ENCODE measurements around the gene PHF19. TPM values are rescaled to one million over a fixed set of nuclear protein-coding genes. Genes with fewer than 3 reads are reported as not detected.

Gene PHF19
- total RNA-seq, 1 donor from 2014 or later: 144 TPM

GRCh38 chr9:120856700-120857099, 20.3 kb downstream of the PHF19 start:
- peaks cover 6% of the 10 kb centered on the region for H3K4me1 Mint-ChIP-seq
- no peak overlapping the region for H3K4me3 Mint-ChIP-seq
- H3K27ac Mint-ChIP-seq: peak overlapping the region; percentile 49
- no peaks in the 10 kb centered on the region for H3K9me3 Mint-ChIP-seq
- peaks cover 73% of the 10 kb centered on the region for H3K36me3 Mint-ChIP-seq (ENCODE audit: low read depth)
- intact Hi-C loops (cut with micrococcal nuclease): no loop called here
- no peaks in the 10 kb centered on the region for H3K27me3 Mint-ChIP-seq
- DNase-seq: no peak

GRCh38 chr9:120855827-120856670, 20.9 kb downstream of the PHF19 start:
- Mint-ChIP-seq H3K27me3 (no peaks in the 10 kb centered on the region), H3K27ac (peak overlapping the region; percentile 38), H3K9me3 (no peaks in the 10 kb centered on the region), H3K36me3 (ENCODE audit: low read depth) (peaks cover 73% of the 10 kb centered on the region), H3K4me1 (peaks cover 6% of the 10 kb centered on the region), H3K4me3 (no peak overlapping the region)
- intact Hi-C loops (cut with micrococcal nuclease): no loop called here
- no peak for DNase-seq

GRCh38 chr9:120854596-120855327, 22.2 kb downstream of the PHF19 start:
- Mint-ChIP-seq H3K27me3 (no peaks in the 10 kb centered on the region), H3K27ac (no peak overlapping the region), H3K4me3 (no peak overlapping the region), H3K4me1 (peaks cover 5% of the 10 kb centered on the region), H3K9me3 (no peaks in the 10 kb centered on the region), H3K36me3 (ENCODE audit: low read depth) (peaks cover 66% of the 10 kb centered on the region)
- no peak for DNase-seq
- intact Hi-C loops (cut with micrococcal nuclease): no loop called here

- H3K27ac Mint-ChIP-seq: no peak overlapping the region
- intact Hi-C loops (cut with micrococcal nuclease): no loop called here
- peaks cover 62% of the 10 kb centered on the region for H3K36me3 Mint-ChIP-seq (ENCODE audit: low read depth)
- peaks cover 8% of the 10 kb centered on the region for H3K4me1 Mint-ChIP-seq
- H3K27me3 Mint-ChIP-seq: no peaks in the 10 kb centered on the region
- H3K9me3 Mint-ChIP-seq: no peaks in the 10 kb centered on the region
- H3K4me3 Mint-ChIP-seq: no peak overlapping the region
- no peak for DNase-seq
Observed at GRCh38 chr9:120853198-120853597, 23.8 kb downstream of the PHF19 start.

- no peaks in the 10 kb centered on the region for H3K27me3 Mint-ChIP-seq
- H3K4me1 Mint-ChIP-seq: peaks cover 15% of the 10 kb centered on the region
- H3K4me3 Mint-ChIP-seq: no peak overlapping the region
- intact Hi-C loops (cut with micrococcal nuclease): no loop called here
- no peak for DNase-seq
- no peaks in the 10 kb centered on the region for H3K9me3 Mint-ChIP-seq
- peaks cover 63% of the 10 kb centered on the region for H3K36me3 Mint-ChIP-seq (ENCODE audit: low read depth)
- H3K27ac Mint-ChIP-seq: no peak overlapping the region
Observed at GRCh38 chr9:120852240-120853010, 24.6 kb downstream of the PHF19 start.

- intact Hi-C loops (cut with micrococcal nuclease): no loop called here
- H3K27me3 Mint-ChIP-seq: no peaks in the 10 kb centered on the region
- peaks cover 25% of the 10 kb centered on the region for H3K4me1 Mint-ChIP-seq
- no peaks in the 10 kb centered on the region for H3K9me3 Mint-ChIP-seq
- peaks cover 63% of the 10 kb centered on the region for H3K36me3 Mint-ChIP-seq (ENCODE audit: low read depth)
- H3K4me3 Mint-ChIP-seq: no peak overlapping the region
- no peak for DNase-seq
- H3K27ac Mint-ChIP-seq: peak overlapping the region; percentile 4
Observed at GRCh38 chr9:120851449-120851848, 25.5 kb downstream of the PHF19 start.

GRCh38 chr9:120850315-120850714, 26.7 kb downstream of the PHF19 start:
- Mint-ChIP-seq H3K27me3 (no peaks in the 10 kb centered on the region), H3K36me3 (ENCODE audit: low read depth) (peaks cover 68% of the 10 kb centered on the region), H3K27ac (no peak overlapping the region), H3K4me1 (peaks cover 36% of the 10 kb centered on the region), H3K9me3 (no peaks in the 10 kb centered on the region), H3K4me3 (no peak overlapping the region)
- intact Hi-C loops (cut with micrococcal nuclease): no loop called here
- no peak for DNase-seq

- Mint-ChIP-seq H3K27me3 (no peaks in the 10 kb centered on the region), H3K27ac (peak overlapping the region; percentile 96), H3K4me1 (peaks cover 54% of the 10 kb centered on the region), H3K4me3 (peak overlapping the region; percentile 71), H3K9me3 (no peaks in the 10 kb centered on the region), H3K36me3 (ENCODE audit: low read depth) (peaks cover 55% of the 10 kb centered on the region)
- intact Hi-C loops (cut with micrococcal nuclease): loop anchor here (1.0 to 5.0 kb wide), 2 partner anchors 21 to 265 kb away; partner anchors contain the start of gene CDK5RAP2
- peak; percentile 54 for DNase-seq
Observed at GRCh38 chr9:120846906-120847305, 30.1 kb downstream of the PHF19 start.

GRCh38 chr9:120846251-120846889, 30.6 kb downstream of the PHF19 start:
- Mint-ChIP-seq H3K4me1 (peaks cover 60% of the 10 kb centered on the region), H3K4me3 (peak overlapping the region; percentile 71), H3K9me3 (no peaks in the 10 kb centered on the region), H3K27me3 (no peaks in the 10 kb centered on the region), H3K36me3 (ENCODE audit: low read depth) (peaks cover 55% of the 10 kb centered on the region), H3K27ac (peak overlapping the region; percentile 96)
- DNase-seq: peak; percentile 78
- intact Hi-C loops (cut with micrococcal nuclease): loop anchor here (1.0 to 5.0 kb wide), 2 partner anchors 22 to 264 kb away; partner anchors contain the start of gene CDK5RAP2

- DNase-seq: peak; percentile 73
- intact Hi-C loops (cut with micrococcal nuclease): loop anchor here (1.0 to 5.0 kb wide), 3 partner anchors 47 to 263 kb away; partner anchors contain the start of genes CDK5RAP2 and CNTRL
- Mint-ChIP-seq H3K27ac (peak overlapping the region; percentile 96), H3K27me3 (no peaks in the 10 kb centered on the region), H3K36me3 (ENCODE audit: low read depth) (peaks cover 54% of the 10 kb centered on the region), H3K4me3 (peak overlapping the region; percentile 71), H3K9me3 (no peaks in the 10 kb centered on the region), H3K4me1 (peaks cover 58% of the 10 kb centered on the region)
Observed at GRCh38 chr9:120845255-120845654, 31.7 kb downstream of the PHF19 start.

GRCh38 chr9:120842685-120843485, 34.1 kb downstream of the PHF19 start, which contains the start of gene PSMD5:
Gene PSMD5, minus strand, starts transcription at chr9:120842922. Its CDS starts 13 bp downstream, at chr9:120842909.
- Mint-ChIP-seq H3K27ac (peak within 1 kb of the TSS; percentile 96), H3K9me3 (no peaks in the 10 kb centered on the region), H3K4me3 (peak within 1 kb of the TSS; percentile 97), H3K36me3 (ENCODE audit: low read depth) (peaks cover 54% of the 10 kb centered on the region), H3K27me3 (no peaks in the 10 kb centered on the region), H3K4me1 (peaks cover 67% of the 10 kb centered on the region)
- intact Hi-C loops (cut with micrococcal nuclease): loop anchor here (1.0 to 5.0 kb wide), 9 partner anchors 26 to 278 kb away; partner anchors contain the start of genes FBXW2, MEGF9 and TRAF1
- peak; percentile 99 for DNase-seq

- no peak for DNase-seq
- peaks cover 56% of the 10 kb centered on the region for H3K36me3 Mint-ChIP-seq (ENCODE audit: low read depth)
- peak overlapping the region; percentile 97 for H3K4me3 Mint-ChIP-seq
- peak overlapping the region; percentile 96 for H3K27ac Mint-ChIP-seq
- no peaks in the 10 kb centered on the region for H3K27me3 Mint-ChIP-seq
- H3K9me3 Mint-ChIP-seq: no peaks in the 10 kb centered on the region
- peaks cover 66% of the 10 kb centered on the region for H3K4me1 Mint-ChIP-seq
- intact Hi-C loops (cut with micrococcal nuclease): loop anchor here (2.0 to 5.0 kb wide), 4 partner anchors 70 to 279 kb away; partner anchors contain the start of gene MEGF9
Observed at GRCh38 chr9:120841930-120842684, 34.9 kb downstream of the PHF19 start.
